NOMO-1 (cell line): ENCODE measurements around the gene CORO2B.

Experiments
- DNase-seq, 2 experiments: peaks; one replicate each; lab custom pipeline; 2025; ENCODE audit not compliant: unreplicated experiment in 2 of 2; lab: John Stamatoyannopoulos, UW

CORO2B gene

DNA sequence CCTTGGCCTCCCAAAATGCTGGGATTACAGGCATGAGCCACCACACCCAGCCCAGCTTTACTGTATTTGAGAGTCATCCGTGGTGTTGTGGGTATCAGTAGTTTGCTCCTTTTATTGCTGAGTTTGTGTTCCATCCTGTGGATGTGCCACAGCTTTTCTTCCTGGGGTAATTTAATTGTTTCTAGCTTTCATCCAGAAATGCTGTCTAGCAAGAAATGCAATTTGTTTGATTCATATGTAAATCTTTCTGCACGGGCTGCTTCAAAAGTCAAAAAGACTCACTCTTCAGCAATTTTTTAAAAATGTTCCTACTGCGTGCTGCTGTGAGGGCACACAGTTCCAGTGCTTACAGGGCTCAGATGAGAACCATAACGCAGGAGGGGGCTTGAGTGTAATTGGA lies 47.1 kb downstream of the CORO2B start:
- no peak for DNase-seq

DNA sequence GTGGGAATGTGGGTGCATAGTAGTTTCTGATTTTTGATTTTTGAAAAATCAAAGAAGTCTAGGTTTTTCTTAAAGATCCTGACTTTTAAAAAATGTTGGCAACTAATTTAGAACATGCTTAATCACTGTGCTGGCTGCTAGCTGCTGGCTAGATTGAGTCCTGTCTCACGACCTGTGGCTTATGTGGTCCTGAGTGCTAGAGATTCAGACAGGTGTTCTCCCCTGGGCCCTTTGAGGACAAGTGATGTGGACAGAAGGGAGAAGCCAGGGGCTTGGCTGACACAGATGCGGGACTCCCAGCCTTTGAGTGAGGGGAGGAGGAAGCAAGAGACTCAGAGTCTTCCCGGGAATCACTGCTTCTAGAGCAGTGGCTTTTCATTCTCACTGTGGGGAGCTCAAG lies 47.5 kb downstream of the CORO2B start:
- no peak for DNase-seq

DNA sequence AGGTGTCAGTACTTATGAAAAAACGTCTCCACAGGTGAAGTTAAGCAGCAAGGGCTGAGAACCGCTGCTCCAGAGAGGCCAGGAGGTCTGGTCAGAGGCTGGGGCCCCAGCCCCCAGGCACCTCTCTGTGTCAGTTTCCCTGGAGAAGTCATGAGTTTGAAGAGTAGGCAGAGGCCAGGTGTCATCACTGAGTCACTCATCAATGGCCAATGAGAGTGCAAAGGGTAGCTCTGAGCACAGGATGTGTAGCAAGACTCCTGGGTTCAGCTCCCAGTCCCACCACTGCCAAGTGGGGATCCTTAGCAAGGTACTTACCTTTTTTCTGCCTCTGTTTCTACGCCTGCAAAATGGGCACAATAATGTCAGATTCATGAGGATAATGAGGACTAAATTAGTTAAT lies 47.9 kb downstream of the CORO2B start:
- DNase-seq, result no peak

DNA sequence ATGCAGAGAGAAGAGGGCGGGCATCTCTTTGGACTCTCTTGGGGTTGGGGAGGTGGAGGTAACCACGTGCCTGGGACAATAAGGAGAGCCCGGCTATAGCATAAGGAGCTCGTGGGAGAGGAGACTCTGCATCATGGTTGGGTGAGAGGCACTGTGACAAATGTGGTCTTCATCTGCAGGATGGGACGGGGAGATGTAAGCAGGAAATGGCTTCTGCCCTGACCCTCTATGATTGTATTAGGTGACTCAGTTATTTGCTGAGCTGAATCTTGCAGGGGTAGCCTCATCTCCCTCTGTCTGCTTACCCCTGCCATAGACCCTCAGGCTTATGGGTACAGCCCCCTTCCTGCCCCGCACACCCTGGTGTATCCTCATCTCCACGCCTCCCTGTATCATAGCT lies 48.7 kb downstream of the CORO2B start:
- DNase-seq, result no peak

DNA sequence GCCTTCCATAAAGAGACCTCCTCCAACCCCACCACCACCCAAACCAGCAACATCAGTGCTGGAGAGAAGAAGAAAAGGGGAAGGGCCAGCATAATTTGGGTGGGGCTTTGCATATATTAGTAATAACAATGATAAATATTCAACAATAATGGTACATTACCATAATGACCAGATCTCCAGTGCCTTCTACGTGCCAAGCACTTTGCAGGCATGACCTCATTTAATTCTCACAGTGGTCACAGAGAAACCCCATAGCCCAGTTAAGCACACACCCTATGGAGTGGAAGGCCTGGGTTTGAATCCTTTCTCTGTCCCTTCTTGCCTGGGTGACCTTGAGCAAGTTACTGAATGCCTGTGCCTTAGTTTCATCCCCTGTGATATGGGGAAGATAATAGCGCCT lies 49.2 kb downstream of the CORO2B start:
- DNase-seq, result no peak

DNA sequence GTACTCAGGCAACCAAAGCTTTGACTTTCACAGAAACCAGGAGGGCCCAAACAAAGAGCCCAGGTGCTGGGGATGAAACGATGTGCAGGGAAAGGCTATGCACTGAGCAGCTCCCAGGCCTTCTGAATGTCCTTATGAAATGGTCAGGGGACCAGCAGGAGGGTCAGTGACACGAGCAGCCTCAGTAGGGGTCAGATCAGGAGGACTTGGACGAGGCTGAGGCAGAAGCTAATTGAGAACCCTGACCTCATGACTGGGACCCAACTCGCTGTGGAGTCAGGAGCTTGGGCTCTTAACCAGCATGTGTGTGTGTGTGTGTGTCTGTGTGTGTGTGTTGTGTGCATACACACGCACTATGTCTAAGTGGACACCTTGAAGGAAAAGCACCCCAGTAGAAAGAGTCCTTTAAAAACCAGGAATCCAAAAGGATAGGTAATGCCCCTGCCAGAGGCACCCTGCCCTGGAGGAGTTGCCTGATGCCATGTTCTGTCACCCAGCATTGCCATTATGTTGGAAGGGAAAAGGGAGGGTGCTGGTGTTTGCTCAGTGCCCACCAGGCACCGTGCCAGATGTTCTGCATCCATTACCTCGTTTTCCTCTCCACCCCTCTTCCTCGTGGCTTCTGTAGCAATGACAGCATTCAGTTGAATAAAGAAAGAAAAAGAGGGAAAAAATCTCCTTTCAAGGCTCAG lies 50.9 kb downstream of the CORO2B start:
- no peak for DNase-seq

DNA sequence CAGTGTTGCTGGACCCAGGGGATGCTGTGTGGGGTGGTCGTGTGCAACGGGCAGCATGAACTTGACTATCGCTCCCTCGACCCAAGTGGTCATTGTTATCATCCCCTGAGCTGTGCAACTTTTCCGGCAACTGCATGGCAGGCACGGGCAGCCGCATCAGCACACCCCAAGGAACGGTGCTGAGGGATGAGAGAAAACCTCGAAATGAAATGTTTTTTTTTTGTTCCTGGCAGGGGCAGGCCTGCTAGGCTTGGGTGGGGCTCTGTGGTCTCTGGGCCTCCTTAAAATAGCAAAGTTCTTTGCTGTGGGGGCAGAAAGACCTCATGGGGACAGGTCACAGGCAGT lies 51.4 kb downstream of the CORO2B start:
- DNase-seq, result no peak

DNA sequence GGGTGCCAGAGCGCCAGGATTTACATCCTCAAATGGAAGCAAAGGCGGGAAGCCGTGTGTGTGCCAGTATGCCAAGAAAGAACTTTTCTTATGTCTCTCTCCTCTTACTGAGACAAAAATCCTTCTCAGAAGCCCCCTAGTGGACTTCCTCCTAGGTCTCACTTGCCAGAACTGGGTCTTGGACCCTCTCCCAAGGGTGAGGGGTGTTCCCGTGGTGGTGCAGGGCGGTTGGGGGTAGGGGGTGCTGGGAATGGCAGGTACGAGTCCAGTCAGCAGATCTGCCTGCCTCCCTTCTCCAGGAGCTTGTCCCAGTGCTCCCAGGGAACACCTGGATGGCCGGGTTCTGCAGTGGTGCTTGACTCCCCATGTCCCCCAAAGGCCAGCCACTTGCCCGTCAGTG lies 52.0 kb downstream of the CORO2B start:
- DNase-seq, result no peak

DNA sequence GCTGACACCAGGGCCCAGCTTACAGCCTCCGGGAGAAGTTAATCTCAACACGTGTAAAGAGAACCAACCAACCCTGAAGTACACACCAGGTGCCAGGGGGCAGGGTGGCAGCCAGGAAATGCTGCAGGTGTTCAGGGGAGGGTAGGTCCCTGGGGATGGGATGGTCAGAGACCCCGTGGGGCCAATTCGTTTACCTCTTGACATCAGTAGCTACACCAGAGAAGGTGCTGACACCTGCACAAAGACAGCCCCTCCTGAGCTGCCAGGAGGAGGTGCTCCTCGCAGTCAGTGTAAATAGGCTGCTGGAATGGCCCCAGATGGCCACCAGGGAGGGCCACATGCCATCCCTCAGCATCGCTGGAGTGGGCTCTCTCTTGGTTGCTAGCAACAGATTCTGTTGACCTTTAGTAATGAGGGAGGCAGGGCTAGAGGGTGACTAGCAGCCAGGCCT lies 52.8 kb downstream of the CORO2B start:
- DNase-seq, result no peak

DNA sequence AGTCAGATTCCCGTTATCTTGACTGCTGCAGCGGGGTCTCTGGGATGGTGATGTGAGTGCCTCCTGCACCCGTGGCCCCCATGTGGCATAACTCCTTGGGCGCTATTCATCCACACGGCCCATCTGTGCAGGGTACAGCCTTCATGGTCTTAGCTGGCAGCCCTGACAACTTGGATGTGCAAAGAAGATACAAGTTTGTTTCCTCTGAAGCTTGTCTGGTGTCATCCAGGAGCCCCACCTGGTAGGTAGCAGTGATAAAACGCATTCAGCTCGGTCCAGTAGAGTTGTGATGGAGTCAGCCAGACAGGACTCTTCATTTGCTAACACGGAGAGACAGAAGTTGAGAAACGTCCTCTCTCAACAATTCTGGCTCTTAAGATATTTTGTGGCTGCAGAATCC lies 53.3 kb downstream of the CORO2B start:
- no peak for DNase-seq

DNA sequence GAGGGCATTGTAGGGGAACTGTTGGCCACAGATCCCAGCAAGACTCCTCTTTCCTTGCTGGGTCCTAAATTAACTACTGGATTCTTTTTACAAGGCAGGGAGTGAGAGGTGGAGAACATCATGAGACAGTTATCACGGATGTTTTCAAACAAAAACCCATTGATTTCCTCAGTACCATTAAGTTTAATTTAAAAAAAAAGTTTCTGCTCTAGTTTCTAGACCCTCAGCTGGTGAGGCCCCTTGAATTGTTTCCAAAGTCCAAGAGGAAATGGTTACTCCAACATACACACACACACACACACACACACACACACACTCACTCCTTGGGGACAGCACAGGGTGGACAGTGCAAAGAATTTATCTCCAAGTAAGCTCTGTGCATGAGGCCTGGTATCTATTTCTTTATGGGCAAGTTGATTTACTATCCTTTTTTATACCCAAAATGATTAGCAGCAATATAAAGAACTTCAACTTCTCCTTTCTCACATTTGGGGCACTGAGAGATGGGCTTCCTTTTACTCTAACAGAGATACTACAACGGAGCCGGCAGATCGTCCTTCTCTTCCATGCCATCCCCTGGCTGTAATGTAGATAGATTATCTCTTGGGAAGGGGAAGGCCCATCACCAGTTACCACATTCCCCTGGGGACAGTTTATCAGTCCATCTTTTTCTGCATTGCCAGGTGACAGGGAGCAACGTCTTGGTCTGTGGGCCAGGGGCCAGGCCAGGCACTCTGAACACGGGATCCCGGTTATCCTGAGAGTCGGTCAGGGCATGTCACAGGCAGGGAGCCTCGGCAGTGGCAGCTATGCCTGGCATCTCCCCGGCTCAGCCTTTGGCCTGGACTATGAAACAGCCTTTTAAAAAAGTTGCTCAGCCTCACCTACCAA lies 54.7 kb downstream of the CORO2B start:
- DNase-seq, result no peak

DNA sequence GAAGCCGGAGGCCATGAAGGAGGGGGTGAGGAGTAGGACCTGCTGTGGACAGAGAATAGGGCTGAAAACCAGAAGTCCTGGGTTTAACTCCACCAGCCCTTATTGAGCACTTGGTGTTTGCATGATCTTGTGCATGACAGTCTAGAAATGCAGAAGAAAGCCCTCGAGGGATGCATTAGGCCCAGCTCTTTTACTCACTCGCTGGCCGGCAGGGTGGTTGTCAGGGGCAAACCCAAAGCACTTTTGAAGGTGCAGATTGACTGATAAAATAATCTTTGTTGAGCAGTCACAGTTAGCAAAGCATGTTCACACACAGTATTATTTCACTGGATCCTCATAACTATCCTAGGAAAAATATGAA lies 55.3 kb downstream of the CORO2B start:
- no peak for DNase-seq

DNA sequence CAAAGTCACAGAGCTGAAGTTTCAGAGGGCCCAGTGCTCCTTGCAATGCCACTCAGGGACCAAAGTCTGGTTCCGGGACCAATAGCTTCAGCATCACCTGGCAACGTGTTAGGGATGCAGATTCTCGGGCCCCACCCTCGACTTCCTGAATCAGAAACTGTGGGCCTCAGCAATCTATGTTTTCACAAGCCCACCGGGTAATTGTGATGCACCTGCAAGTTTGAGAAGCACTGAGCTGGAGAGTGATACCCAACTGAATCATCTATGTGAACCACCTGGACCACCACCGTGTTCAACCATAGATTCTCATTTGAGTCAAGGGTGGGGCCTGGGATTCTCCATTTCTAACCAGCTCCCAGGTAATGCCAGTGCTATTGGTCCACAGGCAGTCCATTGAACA lies 55.7 kb downstream of the CORO2B start:
- no peak for DNase-seq

DNA sequence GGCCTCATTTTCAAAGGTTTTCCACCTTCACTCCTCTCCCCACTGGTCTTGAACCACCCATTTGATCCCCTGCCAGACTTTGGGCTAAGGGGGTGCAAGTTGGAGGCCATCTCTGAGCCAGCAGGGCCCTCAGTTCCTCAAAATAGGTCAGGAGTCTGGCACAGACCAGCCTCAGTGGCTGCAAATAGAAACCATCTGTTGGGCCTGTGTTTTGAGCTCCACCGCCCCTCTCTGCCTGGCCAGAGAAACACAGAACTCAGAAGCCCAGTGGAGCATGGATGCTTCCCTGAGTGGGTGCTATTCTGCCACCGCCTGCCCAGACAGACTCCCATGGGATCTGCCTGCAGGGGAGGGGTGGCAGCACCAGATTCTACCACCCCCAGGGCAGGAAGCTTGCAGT lies 56.3 kb downstream of the CORO2B start:
- no peak for DNase-seq

DNA sequence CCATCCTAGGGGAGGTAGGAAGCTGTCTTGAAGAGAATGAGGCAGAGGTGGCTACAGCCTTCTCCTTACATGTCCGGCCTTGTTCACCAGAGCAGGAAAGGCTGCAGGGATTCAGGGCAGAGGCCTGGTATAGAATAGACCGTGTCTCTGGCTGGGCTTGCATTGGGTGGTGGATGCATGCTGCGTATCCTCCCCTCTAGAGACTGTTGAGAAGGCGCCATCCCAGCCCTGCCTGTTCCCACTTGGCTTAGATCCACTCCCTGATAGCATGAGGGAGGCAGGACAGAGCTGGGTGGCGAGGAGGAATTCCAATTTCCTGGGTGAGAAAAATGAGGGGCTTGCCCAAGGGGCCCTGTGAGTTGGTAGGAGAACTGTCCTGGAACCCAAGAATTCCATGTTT lies 57.5 kb downstream of the CORO2B start:
- no peak for DNase-seq

DNA sequence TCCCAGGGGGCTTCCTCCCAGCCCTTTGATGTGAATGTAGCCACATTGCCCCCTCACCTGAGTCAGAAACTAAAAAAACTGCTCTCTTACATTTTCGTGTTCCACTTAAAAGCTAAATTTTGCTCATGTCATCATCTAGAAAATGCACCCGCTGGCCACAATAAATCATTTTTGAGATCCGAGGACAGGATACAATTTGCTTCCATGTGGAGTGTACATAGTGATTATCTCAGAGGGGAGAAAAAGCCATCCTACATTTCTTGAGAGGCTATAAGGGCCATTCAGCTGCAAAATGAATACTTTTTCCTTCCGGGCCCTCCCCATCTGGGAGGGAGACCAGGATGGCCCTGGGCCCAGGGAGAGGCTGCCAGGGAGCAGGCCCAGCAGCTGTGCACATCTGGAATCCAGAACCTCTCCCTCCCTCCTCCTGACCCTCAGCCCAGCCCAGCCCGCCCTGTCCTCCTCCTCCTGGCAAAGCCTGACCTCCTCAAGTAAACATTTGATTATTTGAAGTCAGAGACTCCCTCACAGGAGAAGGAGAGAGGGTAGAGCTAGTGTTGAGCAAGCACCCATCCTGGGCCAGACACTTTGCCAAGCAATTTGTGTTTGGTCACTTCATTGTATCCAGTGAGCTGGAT lies 59.1 kb downstream of the CORO2B start:
- no peak for DNase-seq

DNA sequence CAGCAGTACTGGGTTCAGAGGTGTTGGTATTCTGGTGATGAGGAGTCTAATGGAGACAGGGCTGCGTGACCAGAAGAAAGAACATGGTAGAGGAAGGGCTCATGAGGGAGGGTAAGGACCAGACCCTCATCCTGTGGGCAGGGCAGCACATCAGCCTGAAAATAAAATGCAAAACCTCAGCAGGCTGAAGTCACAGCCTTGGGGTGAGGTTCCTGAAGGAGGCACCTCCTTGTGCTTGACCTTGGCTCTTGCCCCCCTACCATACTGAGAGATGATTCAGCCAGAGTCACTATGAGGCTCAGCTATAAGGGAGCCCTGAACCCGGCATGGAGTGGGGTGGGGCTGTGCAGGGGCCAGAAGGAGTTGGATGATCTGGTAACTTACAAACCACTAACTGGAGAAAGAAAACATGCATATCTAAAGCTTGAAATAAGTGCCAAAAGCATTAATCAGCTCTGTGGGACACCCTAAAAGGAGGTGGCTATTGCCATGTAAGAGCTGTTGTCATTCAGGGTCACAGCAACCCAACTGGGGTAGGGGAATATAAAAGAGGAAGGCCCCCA lies 60.2 kb downstream of the CORO2B start:
- no peak for DNase-seq

DNA sequence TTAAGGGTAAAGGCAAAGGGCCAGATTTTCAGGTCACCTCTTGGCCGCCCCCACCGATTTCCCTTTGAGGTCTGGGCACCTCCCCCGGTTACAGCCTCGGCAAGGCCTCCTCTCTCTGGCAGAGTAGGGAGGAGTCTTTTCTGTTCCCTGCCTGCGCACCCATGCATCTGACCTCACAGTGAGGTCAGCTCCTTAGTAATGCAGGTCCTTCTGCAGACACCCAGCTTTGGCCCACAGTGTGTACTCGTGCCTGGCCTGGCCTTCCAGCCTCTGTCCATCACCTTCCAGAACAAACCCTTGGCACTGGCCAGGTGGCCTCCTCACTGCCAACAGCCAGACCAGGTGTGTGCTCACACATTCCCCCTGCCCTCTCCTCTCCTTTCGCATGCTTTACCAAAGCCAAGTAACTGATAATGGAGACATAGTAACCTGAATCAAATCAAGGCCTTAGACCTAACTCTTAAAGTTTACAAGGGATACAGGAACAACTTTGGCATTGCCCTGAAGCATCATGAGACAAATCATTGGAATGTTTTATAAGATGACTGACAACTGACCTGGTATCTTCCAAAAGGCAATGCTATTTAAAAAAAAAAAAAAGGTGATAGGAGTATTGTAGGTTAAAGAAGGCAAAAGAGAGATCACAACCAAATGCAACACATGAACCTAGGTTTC lies 61.3 kb downstream of the CORO2B start:
- DNase-seq, result no peak

DNA sequence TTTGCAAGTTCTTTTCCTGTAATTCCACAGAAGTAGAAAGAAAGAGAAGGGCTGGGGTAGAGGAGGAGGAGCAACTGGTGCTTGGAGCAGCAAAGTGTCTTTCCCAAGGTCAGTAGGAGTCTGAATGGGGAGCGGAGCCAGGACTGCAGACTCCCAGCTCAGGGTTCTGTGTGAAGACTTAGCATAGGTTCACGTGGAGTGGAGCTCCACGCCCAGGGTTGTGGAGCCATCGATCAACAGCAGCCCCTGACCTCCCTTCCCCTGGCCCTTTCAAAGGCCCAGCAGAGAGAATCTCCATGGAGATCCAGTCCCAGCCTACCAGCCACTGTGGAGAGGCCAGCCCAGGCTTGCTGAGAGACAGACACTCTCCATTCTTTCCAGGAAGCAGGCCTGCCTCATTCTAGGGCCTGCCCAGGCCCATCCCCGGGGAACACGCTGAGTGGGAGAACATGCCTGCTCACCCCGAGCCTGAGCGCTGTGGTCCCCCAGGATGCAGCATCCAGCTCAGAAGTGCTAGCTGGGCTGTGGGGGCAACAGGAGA lies 62.1 kb downstream of the CORO2B start:
- DNase-seq, result no peak

DNA sequence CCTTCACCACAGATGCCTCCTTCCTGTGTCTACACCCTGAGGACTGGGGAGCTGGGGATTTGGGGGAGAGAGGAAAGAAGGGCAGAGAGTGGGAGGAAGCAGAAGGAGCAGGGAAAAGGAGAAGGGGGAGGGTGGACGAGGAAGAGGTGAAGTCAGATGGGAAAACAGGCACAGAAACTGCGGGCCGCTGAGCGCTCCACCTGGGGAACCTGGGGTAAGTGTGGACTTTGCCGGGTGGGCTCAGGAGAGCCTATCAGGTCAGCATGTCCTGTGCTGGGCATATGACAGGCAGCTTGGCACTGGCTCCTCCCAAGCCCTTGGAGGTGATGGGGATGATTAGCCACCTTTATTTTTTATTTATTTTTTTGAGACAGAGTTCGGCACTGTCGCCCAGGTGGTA lies 62.6 kb downstream of the CORO2B start:
- DNase-seq, result no peak

DNA sequence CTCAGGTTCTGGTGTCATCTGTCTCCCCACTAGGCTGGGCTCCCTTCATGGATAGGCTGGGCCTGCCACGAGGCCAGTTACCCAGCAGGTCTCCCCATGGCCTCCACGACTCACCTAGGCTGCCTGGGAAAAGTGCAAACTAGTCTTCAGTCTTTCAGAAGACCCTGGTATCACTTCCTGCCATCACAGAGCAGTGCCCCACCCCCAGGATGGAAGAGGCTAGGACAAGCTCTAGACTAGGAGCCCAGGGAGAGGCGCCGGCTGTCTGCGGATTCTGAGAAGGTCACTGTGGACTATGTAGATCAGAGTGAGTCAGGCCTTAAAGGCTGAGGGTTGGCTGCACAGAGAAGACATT lies 63.7 kb downstream of the CORO2B start:
- DNase-seq, result no peak
